GM23248 (cell line): ENCODE results near the gene DNAJB4. TPM values are rescaled to one million over a fixed set of nuclear protein-coding genes. Genes with fewer than 3 reads are reported as not detected.

ENCODE experiments used
- DNase-seq: peaks from one replicate; pipeline ENCODE4 v3.0.0-alpha.2; 2015
- H2AFZ ChIP-seq: fragments of 200-600 bp; sonication (generic); 2 replicates; pipeline ENCODE4 v1.6.1; 2016; ENCODE audit warnings: antibody characterized with exemption
- H3F3A ChIP-seq: fragments of 200-600 bp; sonication (generic); 2 replicates; pipeline ENCODE4 v1.6.1; 2016; ENCODE audit warnings: mild to moderate bottlenecking, antibody characterized with exemption, mixed run types; ENCODE audit not compliant: insufficient read depth
- H3K27ac ChIP-seq: fragments of 200-600 bp; sonication (generic); 2 replicates; pipeline ENCODE4 v1.5.1; 2016; ENCODE audit warnings: mild to moderate bottlenecking
- H3K27me3 ChIP-seq: fragments of 200-600 bp; sonication (generic); replicated peaks from 2 replicates; pipeline ENCODE4 v1.6.1; 2016; ENCODE audit warnings: mild to moderate bottlenecking; ENCODE audit not compliant: insufficient read depth
- H3K36me3 ChIP-seq: fragments of 200-600 bp; sonication (generic); 2 replicates; pipeline ENCODE4 v1.6.1; 2016; ENCODE audit warnings: low read depth, mild to moderate bottlenecking
- H3K4me1 ChIP-seq: fragments of 200-600 bp; sonication (generic); 2 replicates; pipeline ENCODE4 v1.6.1; 2016; ENCODE audit warnings: mild to moderate bottlenecking; ENCODE audit not compliant: insufficient read depth
- H3K4me2 ChIP-seq: fragments of 200-600 bp; sonication (generic); one replicate; pipeline ENCODE4 v1.6.1; 2016; ENCODE audit warnings: mild to moderate bottlenecking; ENCODE audit not compliant: unreplicated experiment
- H3K4me3 ChIP-seq: fragments of 200-600 bp; sonication (generic); 2 replicates; pipeline ENCODE4 v1.5.1; 2016; ENCODE audit warnings: mild to moderate bottlenecking
- H3K79me2 ChIP-seq: fragments of 200-600 bp; sonication (generic); 2 replicates; pipeline ENCODE4 v1.6.1; 2016; ENCODE audit warnings: mild to moderate bottlenecking; ENCODE audit not compliant: insufficient read depth
- H3K9ac ChIP-seq: fragments of 200-600 bp; sonication (generic); 2 replicates; pipeline ENCODE4 v1.6.1; 2016; ENCODE audit warnings: mild to moderate bottlenecking
- H3K9me2 ChIP-seq: fragments of 200-600 bp; sonication (generic); 2 replicates; pipeline ENCODE4 v1.6.1; 2016; ENCODE audit warnings: mixed run types, mild to moderate bottlenecking, moderate library complexity; ENCODE audit not compliant: insufficient read depth
- H3K9me3 ChIP-seq: fragments of 200-600 bp; sonication (generic); one replicate; pipeline ENCODE4 v1.6.1; 2017; ENCODE audit warnings: low read depth
- H4K20me1 ChIP-seq: fragments of 200-600 bp; sonication (generic); 2 replicates; pipeline ENCODE4 v1.6.0; 2016; ENCODE audit not compliant: insufficient read depth
- EZH2 ChIP-seq: fragments of 200-600 bp; sonication (generic); IDR thresholded peaks from 2 replicates; pipeline ENCODE4 v1.6.1; 2018; ENCODE audit warnings: antibody characterized with exemption, mild to moderate bottlenecking; ENCODE audit not compliant: insufficient read depth, poor library complexity, severe bottlenecking
- EZH2phosphoT487 ChIP-seq: fragments of 200-600 bp; sonication (generic); IDR thresholded peaks from 2 replicates; pipeline ENCODE4 v1.6.1; 2018; ENCODE audit warnings: antibody characterized with exemption, moderate library complexity, mild to moderate bottlenecking, low read depth; ENCODE audit not compliant: insufficient read depth
- WGBS, 2 experiments: methylation state at CpG; one replicate each; pipeline ENCODE4 v1.1.6; 2015 to 2017; ENCODE audit warnings: low lambda C conversion rate in 2 of 2, low coverage in 1 of 2; ENCODE audit errors: missing lambda C conversion rate in 2 of 2; 5-methylcytosine and 5-hydroxymethylcytosine counted together
- in situ Hi-C: fragments of 300-500 bp; cut with MboI; formaldehyde crosslinking; loops from 2 replicates; pipeline ENCODE4 v1.15.0; 2020
- polyA plus RNA-seq: library from polyadenylated mRNA; unstranded; fragments of >200 nt; fragmentation: Nextera tagmentation; extraction: Ambion mirVana; gene quantifications from 2 replicates; pipeline ENCODE4 v1.2.1, GENCODE V29; 2016
- total RNA-seq: library from RNA; depleted of rRNA; stranded (reverse); fragments of >200 nt; shearing (Covaris generic); gene quantifications from 2 replicates; pipeline ENCODE4 v1.2.3, GENCODE V29; 2014

The DNAJB4 gene
- total and polyA plus RNA-seq, 2 experiments from 2014 or later: 125 to 147 TPM

DNA sequence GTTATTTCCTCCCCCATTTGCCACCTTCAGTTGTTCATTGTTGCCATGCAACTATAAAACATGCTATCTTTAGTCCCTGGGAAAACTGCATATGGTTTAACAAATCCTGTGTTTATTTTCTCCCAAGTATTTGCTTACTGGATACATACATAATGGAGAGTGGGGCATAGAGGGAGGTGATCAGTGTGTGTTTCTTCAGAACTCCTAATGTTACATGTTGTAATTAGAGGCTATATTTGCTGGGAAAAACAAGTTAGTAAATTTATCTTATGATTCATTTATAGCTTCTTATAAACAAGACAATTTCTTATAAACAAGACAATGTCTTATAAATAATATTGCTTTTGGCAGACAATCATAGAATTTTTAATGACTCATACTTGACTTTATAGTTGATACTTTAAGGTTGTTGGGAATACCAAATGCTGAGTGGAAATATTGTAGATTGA, 33.8 kb downstream of the DNAJB4 start:
- H3K27me3 ChIP-seq: no peaks in the 10 kb centered on the region
- peak; percentile 34 for DNase-seq
- H3K27ac ChIP-seq: no peak overlapping the region
- H3K9me2 ChIP-seq: no peaks in the 10 kb centered on the region
- H3K4me3 ChIP-seq: no peak overlapping the region
- no peak overlapping the region for H2AFZ ChIP-seq
- H3K36me3 ChIP-seq: no peaks in the 10 kb centered on the region
- H3K4me2 ChIP-seq: no peak overlapping the region
- H3K79me2 ChIP-seq: no peaks in the 10 kb centered on the region
- H3F3A ChIP-seq: no peaks in the 10 kb centered on the region
- TF ChIP-seq EZH2: no peak
- TF ChIP-seq EZH2phosphoT487: no peak
- no peaks in the 10 kb centered on the region for H4K20me1 ChIP-seq
- no peaks in the 10 kb centered on the region for H3K4me1 ChIP-seq
- H3K9me3 ChIP-seq: no peaks in the 10 kb centered on the region
- H3K9ac ChIP-seq: no peak overlapping the region
- in situ Hi-C loops: no loop called here

DNA sequence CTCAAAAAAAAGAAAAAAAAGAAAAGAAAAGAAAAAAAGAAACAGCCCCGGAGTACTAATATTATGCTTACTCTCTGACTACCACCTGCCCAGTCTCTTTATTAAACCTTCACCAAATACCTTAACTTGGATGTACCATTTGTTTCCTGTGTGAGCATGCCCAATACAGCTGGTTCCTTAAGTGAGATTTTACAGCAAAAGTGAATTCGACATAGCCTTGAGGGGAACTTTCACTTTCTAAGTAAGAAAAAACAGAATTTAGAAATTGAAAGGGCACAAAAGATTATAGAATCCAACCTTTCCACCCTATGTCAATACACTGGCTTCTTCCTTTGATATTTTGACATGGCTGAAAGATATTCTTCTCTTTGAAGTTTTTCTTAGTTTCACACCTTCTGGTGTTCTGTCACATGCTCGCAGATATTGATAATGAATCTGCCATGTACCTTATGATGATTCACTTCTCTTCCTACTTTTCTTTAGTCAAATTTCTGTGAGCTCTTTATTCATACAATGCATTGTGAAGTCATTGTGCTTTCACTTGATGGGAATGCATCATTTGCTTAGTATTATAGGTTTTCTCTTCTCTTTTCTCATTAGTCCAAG, 35.8 kb downstream of the DNAJB4 start:
- WGBS, 2 experiments: 68 to 81% methylated on average over 3 of the region's 3 CpGs
- TF ChIP-seq EZH2phosphoT487: no peak
- TF ChIP-seq EZH2: no peak
- in situ Hi-C loops: no loop called here

DNA sequence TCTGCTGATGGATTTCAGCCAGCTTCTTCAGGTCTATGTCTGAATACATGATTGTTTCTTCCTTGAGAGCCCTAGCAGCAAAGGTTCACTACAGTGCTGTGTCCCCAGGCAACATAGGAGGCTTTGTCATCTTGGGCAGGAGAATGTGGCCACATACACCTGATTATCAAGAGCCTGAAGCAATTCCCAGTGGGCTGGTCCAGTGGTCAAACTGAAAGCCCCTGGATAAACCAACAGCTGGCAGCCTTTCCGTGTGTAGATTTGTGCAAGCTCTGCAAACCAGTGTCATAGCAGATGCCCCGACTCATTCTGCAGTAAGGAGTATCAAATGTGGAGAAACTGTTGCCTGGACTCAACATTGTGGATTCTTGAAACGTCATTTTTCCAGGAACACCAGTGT, 38.7 kb downstream of the DNAJB4 start:
- H3K9me2 ChIP-seq: no peaks in the 10 kb centered on the region
- no peaks in the 10 kb centered on the region for H3F3A ChIP-seq
- no peak overlapping the region for H3K4me3 ChIP-seq
- H2AFZ ChIP-seq: no peak overlapping the region
- no peaks in the 10 kb centered on the region for H3K36me3 ChIP-seq
- no peak overlapping the region for H3K27ac ChIP-seq
- no peaks in the 10 kb centered on the region for H4K20me1 ChIP-seq
- H3K27me3 ChIP-seq: no peaks in the 10 kb centered on the region
- H3K4me1 ChIP-seq: no peaks in the 10 kb centered on the region
- no peak overlapping the region for H3K4me2 ChIP-seq
- 47 to 51% methylated on average over 3 of the region's 3 CpGs for WGBS, 2 experiments
- DNase-seq: no peak
- H3K79me2 ChIP-seq: no peaks in the 10 kb centered on the region
- TF ChIP-seq EZH2phosphoT487 (no peak), EZH2 (no peak)
- H3K9ac ChIP-seq: no peak overlapping the region
- H3K9me3 ChIP-seq: no peaks in the 10 kb centered on the region
- in situ Hi-C loops: no loop called here

More for the DNA sequence above, 35.8 kb downstream of the DNAJB4 start:
- no peaks in the 10 kb centered on the region for H4K20me1 ChIP-seq
- H3K79me2 ChIP-seq: no peaks in the 10 kb centered on the region
- no peak overlapping the region for H3K27ac ChIP-seq
- H3K4me2 ChIP-seq: no peak overlapping the region
- H2AFZ ChIP-seq: no peak overlapping the region
- no peak overlapping the region for H3K9ac ChIP-seq
- H3K9me3 ChIP-seq: no peaks in the 10 kb centered on the region
- no peak overlapping the region for H3K4me3 ChIP-seq
- H3K27me3 ChIP-seq: no peaks in the 10 kb centered on the region
- no peaks in the 10 kb centered on the region for H3F3A ChIP-seq
- H3K36me3 ChIP-seq: no peaks in the 10 kb centered on the region
- H3K4me1 ChIP-seq: no peaks in the 10 kb centered on the region
- DNase-seq: no peak
- H3K9me2 ChIP-seq: no peaks in the 10 kb centered on the region

DNA sequence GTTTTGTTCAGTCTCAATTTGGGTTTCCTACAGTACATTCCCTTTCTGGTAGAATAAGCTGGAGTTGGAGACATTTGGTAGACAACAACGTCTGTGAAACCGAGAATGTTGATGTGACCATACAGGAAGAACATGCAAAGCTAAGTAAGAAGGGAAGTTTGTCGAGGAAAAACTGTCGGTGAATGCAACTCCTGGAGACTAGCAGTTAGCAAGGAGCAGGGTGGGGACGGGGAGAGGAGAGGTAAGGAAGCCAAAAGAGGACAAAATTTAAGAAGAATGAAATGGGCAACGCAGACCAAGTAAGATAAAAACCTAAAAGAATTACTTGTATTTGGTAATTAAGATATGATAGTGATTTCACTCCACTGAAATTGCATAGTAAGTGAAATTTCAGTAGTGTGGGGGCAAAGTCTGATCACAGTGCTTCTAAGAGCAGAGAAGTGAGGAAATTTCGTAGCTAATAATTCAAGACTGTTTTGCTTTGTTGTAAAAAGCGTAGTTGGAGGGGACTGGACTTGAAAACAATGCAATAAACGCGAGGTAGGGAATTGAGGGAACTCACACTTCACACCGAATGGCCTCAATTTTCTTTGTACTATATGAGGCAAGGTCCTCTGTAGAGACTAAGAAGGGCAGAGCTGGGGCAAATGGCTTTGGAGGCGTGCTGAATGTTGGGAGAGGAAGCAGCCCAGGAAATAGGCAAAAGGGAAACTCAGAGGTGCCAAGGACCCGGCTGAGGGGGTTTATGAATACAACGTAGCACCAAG, 40.2 kb downstream of the DNAJB4 start:
- Histone ChIP-seq H3F3A (no peaks in the 10 kb centered on the region), H3K4me2 (no peak overlapping the region), H3K79me2 (no peaks in the 10 kb centered on the region), H3K9me2 (no peaks in the 10 kb centered on the region), H3K4me1 (no peaks in the 10 kb centered on the region), H3K27me3 (no peaks in the 10 kb centered on the region), H3K27ac (no peak overlapping the region), H2AFZ (peak overlapping the region; percentile 85; the same call in 1 of the 2 replicates), H3K9me3 (no peaks in the 10 kb centered on the region), H3K9ac (no peak overlapping the region), H4K20me1 (no peaks in the 10 kb centered on the region), H3K4me3 (no peak overlapping the region), H3K36me3 (no peaks in the 10 kb centered on the region)
- in situ Hi-C loops: no loop called here
- WGBS, 2 experiments: 90% methylated on average over 14 of the region's 14 CpGs
- no peak for DNase-seq
- TF ChIP-seq EZH2: no peak
- TF ChIP-seq EZH2phosphoT487: no peak
